Fibroblast of the aortic adventitia (primary cell): ENCODE results near the gene GTSE1. TPM values are rescaled to one million over a fixed set of nuclear protein-coding genes. Genes with fewer than 3 reads are reported as not detected.

Experiments used
- DNase-seq: peaks from one replicate; pipeline ENCODE4 v3.0.0-alpha.2; 2010; ENCODE audit warnings: low read depth
- H3K4me3 ChIP-seq: 2 replicates; pipeline ENCODE4 v1.5.1; 2011; ENCODE audit warnings: low read depth, mild to moderate bottlenecking, control low read depth, low read length, moderate library complexity
- CTCF ChIP-seq: IDR thresholded peaks from 2 replicates; pipeline ENCODE4 v1.5.1; 2011; ENCODE audit warnings: mild to moderate bottlenecking, low read length, control low read depth, inconsistent platforms; ENCODE audit not compliant: insufficient read depth
- total RNA-seq: library from RNA; depleted of rRNA; stranded (reverse); fragments of >200 nt; gene quantifications from 2 replicates; pipeline ENCODE4 v1.2.3, GENCODE V29; 2012; ENCODE audit warnings: low replicate concordance

The GTSE1 gene
- total RNA-seq, 1 donor = 13.4 TPM

GRCh38 chr22:46267431-46268279, 29.0 kb upstream of the GTSE1 start, which contains the start of gene TTC38:
Gene TTC38 (plus strand): TSS chr22:46268008. CDS start chr22:46268040, 32 bp downstream.
- peak; percentile 72 for DNase-seq
- TF ChIP-seq CTCF = no peak

GRCh38 chr22:46269564-46269963, 27.1 kb upstream of the GTSE1 start:
- TF ChIP-seq CTCF = no peak
- H3K4me3 ChIP-seq = no peak overlapping the region
- no peak for DNase-seq

More at GRCh38 chr22:46267431-46268279, 29.0 kb upstream of the GTSE1 start, which contains the start of gene TTC38:
- peak within 1 kb of the TSS; percentile 87 for H3K4me3 ChIP-seq

GRCh38 chr22:46272196-46272595, 24.5 kb upstream of the GTSE1 start:
- TF ChIP-seq CTCF = no peak
- H3K4me3 ChIP-seq = no peak overlapping the region
- DNase-seq = no peak

GRCh38 chr22:46272762-46273431, 23.8 kb upstream of the GTSE1 start:
- H3K4me3 ChIP-seq = no peak overlapping the region
- no peak for DNase-seq
- no peak for TF ChIP-seq CTCF

- no peak for TF ChIP-seq CTCF
- no peak overlapping the region for H3K4me3 ChIP-seq
- no peak for DNase-seq
Measured at GRCh38 chr22:46273432-46274148, 23.1 kb upstream of the GTSE1 start.

- H3K4me3 ChIP-seq = no peak overlapping the region
- no peak for DNase-seq
- no peak for TF ChIP-seq CTCF
Measured at GRCh38 chr22:46274381-46274780, 22.3 kb upstream of the GTSE1 start.
